GM23338 (cell line): ENCODE data around the gene RAB41. TPM values are rescaled to one million over a fixed set of nuclear protein-coding genes. Genes with fewer than 3 reads are reported as not detected.

Source experiments
- ATAC-seq: fragments of 200-7000 bp; cut with Tn5 transposase; 3 replicates; pipeline ENCODE4 v1.9.1; 2020
- DNase-seq: peaks from one replicate; pipeline ENCODE4 v3.0.0-alpha.2; 2015; ENCODE audit warnings: low spot score
- H2AFZ ChIP-seq: fragments of 200-600 bp; sonication (generic); 2 replicates; pipeline ENCODE4 v1.8.0; 2016; ENCODE audit warnings: antibody characterized with exemption, mild to moderate bottlenecking, moderate library complexity
- H3F3A ChIP-seq: fragments of 200-600 bp; sonication (generic); replicated peaks from 2 replicates; pipeline ENCODE4 v1.8.0; 2017; ENCODE audit warnings: antibody characterized with exemption, mixed run types, low read depth
- H3K27ac ChIP-seq: fragments of 200-600 bp; sonication (generic); 2 replicates; pipeline ENCODE4 v1.6.1; 2016; ENCODE audit warnings: low read depth
- H3K27me3 ChIP-seq: fragments of 200-600 bp; sonication (generic); 2 replicates; pipeline ENCODE4 v1.8.0; 2016; ENCODE audit warnings: mild to moderate bottlenecking, mixed run types, moderate library complexity; ENCODE audit not compliant: insufficient read depth
- H3K36me3 ChIP-seq: fragments of 200-600 bp; sonication (generic); 2 replicates; pipeline ENCODE4 v1.8.0; 2016; ENCODE audit warnings: mild to moderate bottlenecking; ENCODE audit not compliant: insufficient read depth
- H3K4me1 ChIP-seq: fragments of 200-600 bp; sonication (generic); 2 replicates; pipeline ENCODE4 v1.8.0; 2016; ENCODE audit warnings: mild to moderate bottlenecking, moderate library complexity; ENCODE audit not compliant: insufficient read depth
- H3K4me2 ChIP-seq: fragments of 200-600 bp; sonication (generic); 2 replicates; pipeline ENCODE4 v1.7.1; 2017; ENCODE audit warnings: mixed run types
- H3K4me3 ChIP-seq: fragments of 200-600 bp; sonication (generic); 2 replicates; pipeline ENCODE4 v1.6.1; 2016; ENCODE audit warnings: mixed run types
- H3K79me2 ChIP-seq: fragments of 200-600 bp; sonication (generic); replicated peaks from 2 replicates; pipeline ENCODE4 v1.8.0; 2017; ENCODE audit warnings: mild to moderate bottlenecking; ENCODE audit not compliant: insufficient read depth
- H3K9me2 ChIP-seq: fragments of 200-600 bp; sonication (generic); 2 replicates; pipeline ENCODE4 v1.8.0; 2017; ENCODE audit not compliant: insufficient read depth
- H4K20me1 ChIP-seq: fragments of 200-600 bp; sonication (generic); replicated peaks from 2 replicates; pipeline ENCODE4 v1.8.0; 2017; ENCODE audit warnings: mild to moderate bottlenecking; ENCODE audit not compliant: insufficient read depth
- H3K27ac Mint-ChIP-seq: 2 replicates; pipeline ENCODE4 v1.8.0; 2020; ENCODE audit warnings: inconsistent platforms, mild to moderate bottlenecking, moderate library complexity, mixed read lengths
- H3K27me3 Mint-ChIP-seq: 3 replicates; pipeline ENCODE4 v1.8.0; 2022; ENCODE audit warnings: low read depth, mild to moderate bottlenecking, moderate library complexity, mixed read lengths, inconsistent platforms; ENCODE audit not compliant: insufficient read depth, poor library complexity
- H3K36me3 Mint-ChIP-seq: 3 replicates; pipeline ENCODE4 v1.8.0; 2021; ENCODE audit warnings: low read depth, mild to moderate bottlenecking, inconsistent platforms, moderate library complexity, mixed read lengths
- H3K4me1 Mint-ChIP-seq: 3 replicates; pipeline ENCODE4 v1.8.0; 2020; ENCODE audit warnings: mild to moderate bottlenecking, inconsistent platforms, mixed read lengths
- H3K4me3 Mint-ChIP-seq: 3 replicates; pipeline ENCODE4 v1.8.0; 2021; ENCODE audit warnings: moderate library complexity, mild to moderate bottlenecking, inconsistent platforms, mixed read lengths
- H3K9me3 Mint-ChIP-seq: 3 replicates; pipeline ENCODE4 v1.8.0; 2020; ENCODE audit warnings: moderate library complexity, mild to moderate bottlenecking, inconsistent platforms, mixed read lengths
- CREB1 ChIP-seq: fragments of 250-450 bp; sonication (Bioruptor Pico); IDR thresholded peaks from 2 replicates; pipeline ENCODE4 v1.5.0; 2020; ENCODE audit warnings: low read depth, mild to moderate bottlenecking, moderate library complexity
- EZH2 ChIP-seq: fragments of 200-600 bp; sonication (generic); IDR thresholded peaks from one replicate; pipeline ENCODE4 v1.8.0; 2017; ENCODE audit warnings: antibody characterized with exemption, mild to moderate bottlenecking, low read depth; ENCODE audit not compliant: unreplicated experiment
- EZH2phosphoT487 ChIP-seq: fragments of 200-600 bp; sonication (generic); IDR thresholded peaks from one replicate; pipeline ENCODE4 v1.8.1; 2018; ENCODE audit warnings: antibody characterized with exemption; ENCODE audit not compliant: unreplicated experiment
- JUNB ChIP-seq: IDR thresholded peaks from one replicate; pipeline ENCODE4 v1.6.1; 2016; ENCODE audit warnings: antibody characterized with exemption; ENCODE audit not compliant: unreplicated experiment
- NANOG ChIP-seq: IDR thresholded peaks from 2 replicates; pipeline ENCODE4 v1.6.1; 2016; ENCODE audit warnings: antibody characterized with exemption, borderline replicate concordance
- POLR2AphosphoS5 ChIP-seq: IDR thresholded peaks from 2 replicates; pipeline ENCODE4 v1.6.1; 2016; ENCODE audit warnings: antibody characterized with exemption, low read depth
- STAT1 ChIP-seq: IDR thresholded peaks from one replicate; pipeline ENCODE4 v1.6.1; 2016; ENCODE audit warnings: antibody characterized with exemption; ENCODE audit not compliant: unreplicated experiment
- ZNF114 ChIP-seq: fragments of 250-450 bp; sonication (Bioruptor Pico); IDR thresholded peaks from 2 replicates; pipeline ENCODE4 v1.5.0; 2020; ENCODE audit warnings: mild to moderate bottlenecking, moderate library complexity
- ZNF331 ChIP-seq: fragments of 250-450 bp; sonication (Bioruptor Pico); IDR thresholded peaks from 2 replicates; pipeline ENCODE4 v1.5.0; 2020; ENCODE audit warnings: low read depth, mild to moderate bottlenecking, moderate library complexity
- polyA plus RNA-seq: library from polyadenylated mRNA; unstranded; fragments of >200 nt; fragmentation: Nextera tagmentation; extraction: Ambion mirVana; gene quantifications from 2 replicates; pipeline ENCODE4 v1.2.1, GENCODE V29; 2016
- total RNA-seq: library from RNA; depleted of rRNA; stranded (reverse); fragments of >200 nt; shearing (Covaris generic); gene quantifications from 2 replicates; pipeline ENCODE4 v1.2.3, GENCODE V29; 2014
- TF ChIP-seq, protein P1 (sequence below): fragments of 250-450 bp; sonication (Bioruptor Pico); IDR thresholded peaks from 2 replicates; pipeline ENCODE4 v1.5.0; 2020; ENCODE audit warnings: mild to moderate bottlenecking, moderate library complexity
- TF ChIP-seq, protein P2 (sequence below): IDR thresholded peaks from 2 replicates; pipeline ENCODE4 v1.6.1; 2016; ENCODE audit warnings: antibody characterized with exemption
- TF ChIP-seq, protein P3 (sequence below): IDR thresholded peaks from one replicate; pipeline ENCODE4 v1.6.1; 2018; ENCODE audit warnings: antibody characterized with exemption; ENCODE audit not compliant: unreplicated experiment
- TF ChIP-seq, protein P4 (sequence below), 2 experiments: fragments of 200-600 bp in 1 of 2; sonication (generic) in 1 of 2; conservative IDR thresholded peaks; 2 replicates each; pipeline versions ENCODE4 v1.5.1 to v1.6.1; 2016 to 2017; ENCODE audit warnings: antibody characterized with exemption in 2 of 2, low read depth in 2 of 2, mild to moderate bottlenecking in 2 of 2, moderate library complexity in 1 of 2

The RAB41 gene
- total and polyA plus RNA-seq, 2 experiments from 2014 or later: not detected

DNA sequence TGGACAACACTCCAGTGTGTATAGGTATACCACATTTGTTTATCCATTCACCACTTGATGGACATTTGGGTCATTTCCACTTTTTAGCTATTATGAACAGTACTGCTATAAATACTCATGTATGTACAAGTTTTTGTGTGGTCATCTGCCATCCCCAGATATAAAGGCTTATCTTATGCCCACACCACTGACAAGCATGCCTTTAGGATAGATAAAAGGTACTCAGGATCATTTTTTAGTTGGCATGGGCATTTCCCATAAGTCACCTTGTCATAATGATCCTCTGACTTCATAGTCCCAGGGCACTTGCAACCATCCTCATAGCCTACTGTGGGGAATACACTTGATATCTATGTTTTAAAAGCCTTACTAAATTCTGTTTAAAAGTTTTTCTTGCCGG is 41.2 kb upstream of the RAB41 start:
- no peak overlapping the region for H2AFZ ChIP-seq
- Mint-ChIP-seq H3K4me3 (no peak overlapping the region), H3K9me3 (no peaks in the 10 kb centered on the region), H3K27me3 (no peaks in the 10 kb centered on the region), H3K4me1 (peaks cover 12% of the 10 kb centered on the region), H3K27ac (no peak overlapping the region), H3K36me3 (no peaks in the 10 kb centered on the region)
- H3F3A ChIP-seq: no peaks in the 10 kb centered on the region
- H3K9me2 ChIP-seq: no peaks in the 10 kb centered on the region
- no peaks in the 10 kb centered on the region for H3K4me1 ChIP-seq
- no peak for TF ChIP-seq JUNB
- no peak for TF ChIP-seq EZH2
- no peak for TF ChIP-seq NANOG
- TF ChIP-seq, protein P1, sequence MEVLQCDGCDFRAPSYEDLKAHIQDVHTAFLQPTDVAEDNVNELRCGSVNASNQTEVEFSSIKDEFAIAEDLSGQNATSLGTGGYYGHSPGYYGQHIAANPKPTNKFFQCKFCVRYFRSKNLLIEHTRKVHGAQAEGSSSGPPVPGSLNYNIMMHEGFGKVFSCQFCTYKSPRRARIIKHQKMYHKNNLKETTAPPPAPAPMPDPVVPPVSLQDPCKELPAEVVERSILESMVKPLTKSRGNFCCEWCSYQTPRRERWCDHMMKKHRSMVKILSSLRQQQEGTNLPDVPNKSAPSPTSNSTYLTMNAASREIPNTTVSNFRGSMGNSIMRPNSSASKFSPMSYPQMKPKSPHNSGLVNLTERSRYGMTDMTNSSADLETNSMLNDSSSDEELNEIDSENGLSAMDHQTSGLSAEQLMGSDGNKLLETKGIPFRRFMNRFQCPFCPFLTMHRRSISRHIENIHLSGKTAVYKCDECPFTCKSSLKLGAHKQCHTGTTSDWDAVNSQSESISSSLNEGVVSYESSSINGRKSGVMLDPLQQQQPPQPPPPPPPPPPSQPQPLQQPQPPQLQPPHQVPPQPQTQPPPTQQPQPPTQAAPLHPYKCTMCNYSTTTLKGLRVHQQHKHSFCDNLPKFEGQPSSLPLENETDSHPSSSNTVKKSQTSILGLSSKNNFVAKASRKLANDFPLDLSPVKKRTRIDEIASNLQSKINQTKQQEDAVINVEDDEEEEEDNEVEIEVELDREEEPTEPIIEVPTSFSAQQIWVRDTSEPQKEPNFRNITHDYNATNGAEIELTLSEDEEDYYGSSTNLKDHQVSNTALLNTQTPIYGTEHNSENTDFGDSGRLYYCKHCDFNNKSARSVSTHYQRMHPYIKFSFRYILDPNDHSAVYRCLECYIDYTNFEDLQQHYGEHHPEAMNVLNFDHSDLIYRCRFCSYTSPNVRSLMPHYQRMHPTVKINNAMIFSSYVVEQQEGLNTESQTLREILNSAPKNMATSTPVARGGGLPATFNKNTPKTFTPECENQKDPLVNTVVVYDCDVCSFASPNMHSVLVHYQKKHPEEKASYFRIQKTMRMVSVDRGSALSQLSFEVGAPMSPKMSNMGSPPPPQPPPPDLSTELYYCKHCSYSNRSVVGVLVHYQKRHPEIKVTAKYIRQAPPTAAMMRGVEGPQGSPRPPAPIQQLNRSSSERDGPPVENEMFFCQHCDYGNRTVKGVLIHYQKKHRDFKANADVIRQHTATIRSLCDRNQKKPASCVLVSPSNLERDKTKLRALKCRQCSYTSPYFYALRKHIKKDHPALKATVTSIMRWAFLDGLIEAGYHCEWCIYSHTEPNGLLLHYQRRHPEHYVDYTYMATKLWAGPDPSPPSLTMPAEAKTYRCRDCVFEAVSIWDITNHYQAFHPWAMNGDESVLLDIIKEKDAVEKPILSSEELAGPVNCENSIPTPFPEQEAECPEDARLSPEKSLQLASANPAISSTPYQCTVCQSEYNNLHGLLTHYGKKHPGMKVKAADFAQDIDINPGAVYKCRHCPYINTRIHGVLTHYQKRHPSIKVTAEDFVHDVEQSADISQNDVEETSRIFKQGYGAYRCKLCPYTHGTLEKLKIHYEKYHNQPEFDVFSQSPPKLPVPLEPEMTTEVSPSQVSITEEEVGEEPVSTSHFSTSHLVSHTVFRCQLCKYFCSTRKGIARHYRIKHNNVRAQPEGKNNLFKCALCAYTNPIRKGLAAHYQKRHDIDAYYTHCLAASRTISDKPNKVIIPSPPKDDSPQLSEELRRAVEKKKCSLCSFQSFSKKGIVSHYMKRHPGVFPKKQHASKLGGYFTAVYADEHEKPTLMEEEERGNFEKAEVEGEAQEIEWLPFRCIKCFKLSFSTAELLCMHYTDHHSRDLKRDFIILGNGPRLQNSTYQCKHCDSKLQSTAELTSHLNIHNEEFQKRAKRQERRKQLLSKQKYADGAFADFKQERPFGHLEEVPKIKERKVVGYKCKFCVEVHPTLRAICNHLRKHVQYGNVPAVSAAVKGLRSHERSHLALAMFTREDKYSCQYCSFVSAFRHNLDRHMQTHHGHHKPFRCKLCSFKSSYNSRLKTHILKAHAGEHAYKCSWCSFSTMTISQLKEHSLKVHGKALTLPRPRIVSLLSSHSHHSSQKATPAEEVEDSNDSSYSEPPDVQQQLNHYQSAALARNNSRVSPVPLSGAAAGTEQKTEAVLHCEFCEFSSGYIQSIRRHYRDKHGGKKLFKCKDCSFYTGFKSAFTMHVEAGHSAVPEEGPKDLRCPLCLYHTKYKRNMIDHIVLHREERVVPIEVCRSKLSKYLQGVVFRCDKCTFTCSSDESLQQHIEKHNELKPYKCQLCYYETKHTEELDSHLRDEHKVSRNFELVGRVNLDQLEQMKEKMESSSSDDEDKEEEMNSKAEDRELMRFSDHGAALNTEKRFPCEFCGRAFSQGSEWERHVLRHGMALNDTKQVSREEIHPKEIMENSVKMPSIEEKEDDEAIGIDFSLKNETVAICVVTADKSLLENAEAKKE (CRISPR knock-in tag): no peak
- no peak for TF ChIP-seq ZNF331 (CRISPR knock-in tag)
- TF ChIP-seq ZNF114: no peak
- TF ChIP-seq, protein P2, sequence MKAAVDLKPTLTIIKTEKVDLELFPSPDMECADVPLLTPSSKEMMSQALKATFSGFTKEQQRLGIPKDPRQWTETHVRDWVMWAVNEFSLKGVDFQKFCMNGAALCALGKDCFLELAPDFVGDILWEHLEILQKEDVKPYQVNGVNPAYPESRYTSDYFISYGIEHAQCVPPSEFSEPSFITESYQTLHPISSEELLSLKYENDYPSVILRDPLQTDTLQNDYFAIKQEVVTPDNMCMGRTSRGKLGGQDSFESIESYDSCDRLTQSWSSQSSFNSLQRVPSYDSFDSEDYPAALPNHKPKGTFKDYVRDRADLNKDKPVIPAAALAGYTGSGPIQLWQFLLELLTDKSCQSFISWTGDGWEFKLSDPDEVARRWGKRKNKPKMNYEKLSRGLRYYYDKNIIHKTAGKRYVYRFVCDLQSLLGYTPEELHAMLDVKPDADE: no peak
- TF ChIP-seq, protein P3, sequence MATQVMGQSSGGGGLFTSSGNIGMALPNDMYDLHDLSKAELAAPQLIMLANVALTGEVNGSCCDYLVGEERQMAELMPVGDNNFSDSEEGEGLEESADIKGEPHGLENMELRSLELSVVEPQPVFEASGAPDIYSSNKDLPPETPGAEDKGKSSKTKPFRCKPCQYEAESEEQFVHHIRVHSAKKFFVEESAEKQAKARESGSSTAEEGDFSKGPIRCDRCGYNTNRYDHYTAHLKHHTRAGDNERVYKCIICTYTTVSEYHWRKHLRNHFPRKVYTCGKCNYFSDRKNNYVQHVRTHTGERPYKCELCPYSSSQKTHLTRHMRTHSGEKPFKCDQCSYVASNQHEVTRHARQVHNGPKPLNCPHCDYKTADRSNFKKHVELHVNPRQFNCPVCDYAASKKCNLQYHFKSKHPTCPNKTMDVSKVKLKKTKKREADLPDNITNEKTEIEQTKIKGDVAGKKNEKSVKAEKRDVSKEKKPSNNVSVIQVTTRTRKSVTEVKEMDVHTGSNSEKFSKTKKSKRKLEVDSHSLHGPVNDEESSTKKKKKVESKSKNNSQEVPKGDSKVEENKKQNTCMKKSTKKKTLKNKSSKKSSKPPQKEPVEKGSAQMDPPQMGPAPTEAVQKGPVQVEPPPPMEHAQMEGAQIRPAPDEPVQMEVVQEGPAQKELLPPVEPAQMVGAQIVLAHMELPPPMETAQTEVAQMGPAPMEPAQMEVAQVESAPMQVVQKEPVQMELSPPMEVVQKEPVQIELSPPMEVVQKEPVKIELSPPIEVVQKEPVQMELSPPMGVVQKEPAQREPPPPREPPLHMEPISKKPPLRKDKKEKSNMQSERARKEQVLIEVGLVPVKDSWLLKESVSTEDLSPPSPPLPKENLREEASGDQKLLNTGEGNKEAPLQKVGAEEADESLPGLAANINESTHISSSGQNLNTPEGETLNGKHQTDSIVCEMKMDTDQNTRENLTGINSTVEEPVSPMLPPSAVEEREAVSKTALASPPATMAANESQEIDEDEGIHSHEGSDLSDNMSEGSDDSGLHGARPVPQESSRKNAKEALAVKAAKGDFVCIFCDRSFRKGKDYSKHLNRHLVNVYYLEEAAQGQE: no peak
- TF ChIP-seq, protein P4, sequence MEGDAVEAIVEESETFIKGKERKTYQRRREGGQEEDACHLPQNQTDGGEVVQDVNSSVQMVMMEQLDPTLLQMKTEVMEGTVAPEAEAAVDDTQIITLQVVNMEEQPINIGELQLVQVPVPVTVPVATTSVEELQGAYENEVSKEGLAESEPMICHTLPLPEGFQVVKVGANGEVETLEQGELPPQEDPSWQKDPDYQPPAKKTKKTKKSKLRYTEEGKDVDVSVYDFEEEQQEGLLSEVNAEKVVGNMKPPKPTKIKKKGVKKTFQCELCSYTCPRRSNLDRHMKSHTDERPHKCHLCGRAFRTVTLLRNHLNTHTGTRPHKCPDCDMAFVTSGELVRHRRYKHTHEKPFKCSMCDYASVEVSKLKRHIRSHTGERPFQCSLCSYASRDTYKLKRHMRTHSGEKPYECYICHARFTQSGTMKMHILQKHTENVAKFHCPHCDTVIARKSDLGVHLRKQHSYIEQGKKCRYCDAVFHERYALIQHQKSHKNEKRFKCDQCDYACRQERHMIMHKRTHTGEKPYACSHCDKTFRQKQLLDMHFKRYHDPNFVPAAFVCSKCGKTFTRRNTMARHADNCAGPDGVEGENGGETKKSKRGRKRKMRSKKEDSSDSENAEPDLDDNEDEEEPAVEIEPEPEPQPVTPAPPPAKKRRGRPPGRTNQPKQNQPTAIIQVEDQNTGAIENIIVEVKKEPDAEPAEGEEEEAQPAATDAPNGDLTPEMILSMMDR (conservative IDR thresholded peaks at IDR 0.05; ENCODE audit: low read depth in 2 of 2): no peak
- no peak for TF ChIP-seq POLR2AphosphoS5
- TF ChIP-seq EZH2phosphoT487: no peak
- no peak for TF ChIP-seq STAT1
- TF ChIP-seq CREB1 (CRISPR knock-in tag): no peak
- H3K4me2 ChIP-seq: no peak overlapping the region
- H3K27ac ChIP-seq: no peak overlapping the region
- no peaks in the 10 kb centered on the region for H3K27me3 ChIP-seq
- H3K4me3 ChIP-seq: no peak overlapping the region
- ATAC-seq (no peak), DNase-seq (no peak)
- no peaks in the 10 kb centered on the region for H4K20me1 ChIP-seq
- H3K79me2 ChIP-seq: no peaks in the 10 kb centered on the region
- H3K36me3 ChIP-seq: no peaks in the 10 kb centered on the region
